Kidney epithelial cell (primary cell): ENCODE data around the gene TMEM179. TPM values are rescaled to one million over a fixed set of nuclear protein-coding genes. Genes with fewer than 3 reads are reported as not detected.
"Not testable (repeated sequence)": the region's sequence is repeated elsewhere in the genome, so short reads cannot be mapped to it uniquely, and the experiment has no call there.

ENCODE experiments used
- DNase-seq: peaks from one replicate; pipeline ENCODE4 v3.0.0-alpha.2; 2010; ENCODE audit warnings: low read depth
- H3K27me3 ChIP-seq: 2 replicates; pipeline ENCODE4 v1.6.0; 2011; ENCODE audit warnings: low read length; ENCODE audit not compliant: control insufficient read depth, insufficient read depth
- H3K36me3 ChIP-seq: 2 replicates; pipeline ENCODE4 v1.5.1; 2011; ENCODE audit warnings: low read length; ENCODE audit not compliant: control insufficient read depth, insufficient read depth
- H3K4me3 ChIP-seq: 2 replicates; pipeline ENCODE4 v1.5.1; 2011; ENCODE audit warnings: low read depth, mild to moderate bottlenecking, control low read depth, low read length
- CTCF ChIP-seq: IDR thresholded peaks from 2 replicates; pipeline ENCODE4 v1.5.1; 2011; ENCODE audit warnings: mild to moderate bottlenecking, moderate library complexity, low read length, control low read depth, inconsistent platforms; ENCODE audit not compliant: insufficient read depth, poor library complexity, severe bottlenecking
- total RNA-seq: library from RNA; depleted of rRNA; stranded (reverse); fragments of >200 nt; gene quantifications from 2 replicates; pipeline ENCODE4 v1.2.3, GENCODE V29; 2015

The TMEM179 gene
- not detected in 2 replicates for total RNA-seq

- Histone ChIP-seq H3K36me3 (no peaks in the 10 kb centered on the region), H3K4me3 (no peak within 1 kb of the TSS), H3K27me3 (peaks cover 26% of the 10 kb centered on the region)
- DNase-seq, result no peak
- TF ChIP-seq CTCF, result no peak
These were observed at the start of gene TMEM179 for GRCh38 chr14:104604458-104605449. TMEM179 (minus strand) TSS chr14:104604772; CDS start chr14:104604741, 31 bp downstream.

- Histone ChIP-seq H3K36me3 (no peaks in the 10 kb centered on the region), H3K4me3 (no peak overlapping the region), H3K27me3 (peaks cover 4% of the 10 kb centered on the region)
- DNase-seq, result no peak
- TF ChIP-seq CTCF, result no peak
These were observed 49.5 kb upstream of the TMEM179 start for GRCh38 chr14:104654119-104654518.

GRCh38 chr14:104653130-104653920 is 48.8 kb upstream of the TMEM179 start:
- not testable (repeated sequence) for H3K4me3 ChIP-seq, DNase-seq, H3K27me3 ChIP-seq, H3K36me3 ChIP-seq

GRCh38 chr14:104652386-104652785 is 47.8 kb upstream of the TMEM179 start:
- Histone ChIP-seq H3K27me3 (peaks cover 4% of the 10 kb centered on the region), H3K36me3 (no peaks in the 10 kb centered on the region), H3K4me3 (no peak overlapping the region)
- no peak for DNase-seq
- TF ChIP-seq CTCF, result no peak

- TF ChIP-seq CTCF, result no peak
- H3K4me3 ChIP-seq, result no peak overlapping the region
- H3K27me3 ChIP-seq, result peaks cover 4% of the 10 kb centered on the region
- no peak for DNase-seq
- no peaks in the 10 kb centered on the region for H3K36me3 ChIP-seq
These were observed 47.3 kb upstream of the TMEM179 start for GRCh38 chr14:104651876-104652260.
